HG02840 (cell line): ENCODE measurements around the gene FAM181B.
"Not testable (repeated sequence)": the region's sequence is repeated elsewhere in the genome, so short reads cannot be mapped to it uniquely, and the experiment has no call there.

Experiments
- ATAC-seq: cut with Tn5 transposase; IDR thresholded peaks from one replicate; pipeline ENCODE4 v1.9.1; 2021; ENCODE audit warnings: mild to moderate bottlenecking, moderate library complexity, moderate number of reproducible peaks; ENCODE audit not compliant: unreplicated experiment, low FRiP score

The FAM181B gene

GRCh38 chr11:82689347-82689746 is 44.3 kb downstream of the FAM181B start:
- ATAC-seq: not testable (repeated sequence)

DNA sequence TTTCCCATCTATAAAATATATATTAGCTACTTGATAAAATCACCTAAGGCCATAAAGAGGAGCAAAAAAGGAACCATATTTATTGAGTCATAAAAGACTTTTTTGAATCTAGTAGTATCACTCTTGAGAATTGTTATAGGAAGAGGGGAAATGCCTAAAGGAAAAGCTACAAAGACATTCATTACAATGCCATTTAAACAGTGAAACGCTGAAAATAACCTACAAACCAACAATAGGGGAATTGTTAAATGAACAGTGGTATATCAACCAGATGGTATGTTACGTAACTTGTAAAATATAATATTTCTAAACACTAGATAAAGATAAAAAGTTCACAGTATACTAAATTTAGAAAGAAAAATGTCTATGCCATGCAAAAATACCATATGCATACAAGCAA is 47.5 kb downstream of the FAM181B start:
- no peak for ATAC-seq

DNA sequence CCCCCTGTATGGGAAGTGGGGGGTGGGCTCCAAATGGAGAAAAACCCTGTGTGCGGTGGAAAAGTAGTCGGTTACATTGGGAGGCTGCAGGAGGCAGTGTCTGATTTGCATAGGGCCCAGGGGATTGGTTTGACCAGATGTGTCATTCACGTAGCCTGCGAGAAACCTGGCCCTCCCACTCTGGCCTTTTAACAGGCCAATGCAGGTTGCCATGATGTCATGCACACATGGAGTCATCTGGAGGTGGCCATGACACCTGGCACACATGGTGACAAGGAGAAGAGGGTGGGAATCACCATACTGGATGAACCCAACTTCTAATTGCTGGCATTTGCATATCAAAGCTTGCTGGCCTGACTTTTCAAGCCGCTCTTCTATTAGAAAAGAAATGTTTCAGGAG is 50.6 kb downstream of the FAM181B start:
- no peak for ATAC-seq

DNA sequence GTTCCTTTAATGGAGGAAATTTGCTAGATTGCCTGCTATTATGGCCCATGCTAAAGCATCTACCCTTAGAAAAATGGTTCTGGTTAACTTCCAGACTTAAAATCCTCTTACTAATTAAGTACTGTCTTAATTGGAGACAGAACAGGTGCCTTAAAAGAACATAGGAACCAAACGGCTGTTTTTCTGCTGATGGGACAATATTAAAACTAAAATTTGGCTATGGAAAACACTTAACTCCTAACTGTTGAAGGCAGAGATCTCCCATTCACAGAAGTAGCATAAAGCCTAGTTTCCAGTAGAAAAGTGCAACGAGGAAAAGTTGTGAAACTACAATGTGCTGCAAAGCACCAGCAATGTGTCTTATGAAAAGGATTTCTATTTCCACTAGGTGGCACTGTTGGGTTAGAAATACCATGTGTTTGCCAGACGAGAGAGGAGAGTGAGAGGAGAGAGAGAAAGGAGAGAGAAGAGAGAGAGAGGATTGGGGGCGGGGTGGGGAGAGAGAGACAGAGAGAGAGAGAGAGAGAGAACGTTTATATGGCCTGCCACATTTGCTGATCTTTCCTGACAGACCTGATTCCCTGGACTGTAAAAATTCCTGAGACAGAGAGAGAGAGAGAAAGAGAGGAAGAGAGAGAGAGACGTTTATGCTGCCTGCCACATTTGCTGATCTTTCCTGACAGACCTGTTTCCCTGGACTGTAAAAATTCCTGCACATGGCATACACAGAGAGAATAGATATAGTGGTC is 51.5 kb downstream of the FAM181B start:
- ATAC-seq: no peak

GRCh38 chr11:82680252-82680651 is 53.4 kb downstream of the FAM181B start:
- no peak for ATAC-seq
